Endodermal cell (in vitro differentiated cells): ENCODE measurements around the gene GJD4. TPM values are rescaled to one million over a fixed set of nuclear protein-coding genes. Genes with fewer than 3 reads are reported as not detected.

ENCODE experiments used
- DNase-seq: peaks from one replicate; pipeline ENCODE4 v3.0.0-alpha.2; 2017
- H3K27ac ChIP-seq: 2 replicates; pipeline ENCODE4 v1.5.1; 2013; ENCODE audit warnings: mild to moderate bottlenecking, low read depth, low read length, moderate library complexity
- H3K27me3 ChIP-seq: 2 replicates; pipeline ENCODE4 v1.6.1; 2013; ENCODE audit warnings: mild to moderate bottlenecking, low read length, moderate library complexity; ENCODE audit not compliant: insufficient read depth, control insufficient read depth, poor library complexity, severe bottlenecking
- H3K36me3 ChIP-seq: 2 replicates; pipeline ENCODE4 v1.7.0; 2013; ENCODE audit warnings: mild to moderate bottlenecking, low read length, moderate library complexity; ENCODE audit not compliant: control insufficient read depth, insufficient read depth
- H3K4me1 ChIP-seq: one replicate; pipeline ENCODE4 v1.7.0; 2013; ENCODE audit warnings: low read length; ENCODE audit not compliant: control insufficient read depth, insufficient read depth
- H3K4me3 ChIP-seq: 2 replicates; pipeline ENCODE4 v1.5.1; 2013; ENCODE audit warnings: mild to moderate bottlenecking, low read length, moderate library complexity
- H3K9ac ChIP-seq: 2 replicates; pipeline ENCODE4 v1.6.1; 2013; ENCODE audit warnings: mild to moderate bottlenecking, low read length, moderate library complexity; ENCODE audit not compliant: poor library complexity, severe bottlenecking; ENCODE audit errors: extremely low read depth
- H3K9me3 ChIP-seq: 2 replicates; pipeline ENCODE4 v1.6.1; 2013; ENCODE audit warnings: mild to moderate bottlenecking, low read length, moderate library complexity; ENCODE audit not compliant: control insufficient read depth
- H3K27ac Mint-ChIP-seq: 2 replicates; pipeline ENCODE4 v1.8.0; 2020; ENCODE audit warnings: mixed read lengths
- H3K27me3 Mint-ChIP-seq: 2 replicates; pipeline ENCODE4 v1.8.0; 2021; ENCODE audit warnings: mild to moderate bottlenecking, mixed read lengths; ENCODE audit not compliant: insufficient read depth
- H3K36me3 Mint-ChIP-seq: 2 replicates; pipeline ENCODE4 v1.8.0; 2020; ENCODE audit warnings: low read depth, mixed read lengths
- H3K4me1 Mint-ChIP-seq: 2 replicates; pipeline ENCODE4 v1.8.0; 2020; ENCODE audit warnings: mixed read lengths
- H3K4me3 Mint-ChIP-seq: 2 replicates; pipeline ENCODE4 v1.8.0; 2020; ENCODE audit warnings: mild to moderate bottlenecking, moderate library complexity, mixed read lengths
- H3K9me3 Mint-ChIP-seq: 2 replicates; pipeline ENCODE4 v1.8.0; 2020; ENCODE audit warnings: mild to moderate bottlenecking, mixed read lengths
- CTCF ChIP-seq: fragments of 200-600 bp; sonication (generic); conservative IDR thresholded peaks from 2 replicates; pipeline ENCODE4 v1.5.0; 2021; ENCODE audit warnings: antibody characterized with exemption, mild to moderate bottlenecking
- WGBS, 2 experiments: methylation state at CpG; one replicate each; pipeline versions ENCODE4 v1.1.5 to v1.1.7; 2013; ENCODE audit warnings: missing lambda C conversion rate in 2 of 2, mixed read lengths in 1 of 2; ENCODE audit not compliant: insufficient coverage in 1 of 2, insufficient read length in 1 of 2; 5-methylcytosine and 5-hydroxymethylcytosine counted together
- total RNA-seq, 2 donors: library from RNA; stranded (reverse); fragmentation: NEBNext Ultra II Directional in 1 of 2; extraction: Animal tissue kit (Norgen Biotek cat#: 25700) in 1 of 2; gene quantifications; 2 replicates in 1 of 2; 3 replicates in 1 of 2; pipeline ENCODE4 v1.2.1, GENCODE V29; 2021

The GJD4 gene
- total RNA-seq, 2 donors from 2014 or later, result 0.22 to 0.29 TPM

DNA sequence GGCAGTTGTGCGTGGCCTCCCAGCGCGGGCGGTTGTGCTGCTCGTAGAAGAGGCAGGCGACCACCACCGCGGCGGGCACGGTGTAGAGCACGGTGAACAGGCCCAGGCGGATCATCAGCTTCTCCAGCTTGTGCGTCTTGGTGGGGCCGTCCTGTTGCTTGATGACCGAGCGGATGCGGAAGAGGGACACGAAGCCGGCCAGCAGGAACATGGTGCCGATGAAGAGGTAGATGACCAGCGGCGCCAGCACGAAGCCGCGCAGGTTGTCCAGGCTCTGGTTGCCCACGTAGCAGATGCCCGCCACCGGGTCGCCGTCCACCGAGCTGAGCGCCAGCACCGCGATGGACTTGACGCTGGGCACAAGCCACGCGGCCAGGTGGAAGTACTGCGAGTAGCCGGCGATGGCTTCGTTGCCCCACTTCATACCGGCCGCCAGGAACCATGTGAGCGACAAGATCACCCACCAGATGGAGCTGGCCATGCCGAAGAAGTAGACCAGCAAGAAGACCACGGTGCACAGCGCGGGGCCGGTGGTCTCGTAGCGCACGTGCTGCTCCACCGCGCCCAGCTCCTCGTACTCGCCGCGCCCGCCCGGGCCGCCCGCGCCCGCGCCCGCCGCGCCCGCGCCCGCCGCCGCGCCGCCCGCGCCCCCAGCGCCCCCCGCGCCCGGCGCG lies 34.7 kb downstream of the GJD4 start:
- Mint-ChIP-seq H3K4me3 (peak overlapping the region; percentile 94), H3K9me3 (no peaks in the 10 kb centered on the region), H3K27ac (peak overlapping the region; percentile 89), H3K27me3 (no peaks in the 10 kb centered on the region), H3K4me1 (peaks cover 17% of the 10 kb centered on the region), H3K36me3 (peaks cover 32% of the 10 kb centered on the region)
- Histone ChIP-seq H3K9ac (peak overlapping the region; percentile 47), H3K4me3 (peak overlapping the region; percentile 85), H3K36me3 (peaks cover 16% of the 10 kb centered on the region), H3K27me3 (no peaks in the 10 kb centered on the region), H3K27ac (no peak overlapping the region), H3K4me1 (no peaks in the 10 kb centered on the region), H3K9me3 (no peaks in the 10 kb centered on the region)
- DNase-seq, result peak; percentile 87
- 1 to 6% methylated on average over 13 to 83 of the region's 83 CpGs for WGBS, 2 experiments
- TF ChIP-seq CTCF, result peak; percentile 33

GRCh38 chr10:35640474-35640873 lies 35.3 kb downstream of the GJD4 start:
- Mint-ChIP-seq H3K4me1 (peaks cover 23% of the 10 kb centered on the region), H3K9me3 (no peaks in the 10 kb centered on the region), H3K27ac (peak overlapping the region; percentile 85), H3K36me3 (peaks cover 32% of the 10 kb centered on the region), H3K4me3 (peak overlapping the region; percentile 94), H3K27me3 (no peaks in the 10 kb centered on the region)
- WGBS, 2 experiments, result 0 to 3% methylated on average over 14 to 53 of the region's 53 CpGs
- peak; percentile 87 for DNase-seq
- peak; percentile 62 for TF ChIP-seq CTCF
- peak overlapping the region; percentile 49 for H3K9ac ChIP-seq
- H3K27me3 ChIP-seq, result no peaks in the 10 kb centered on the region
- H3K4me3 ChIP-seq, result peak overlapping the region; percentile 77
- no peaks in the 10 kb centered on the region for H3K4me1 ChIP-seq
- H3K9me3 ChIP-seq, result no peaks in the 10 kb centered on the region
- peaks cover 16% of the 10 kb centered on the region for H3K36me3 ChIP-seq
- no peak overlapping the region for H3K27ac ChIP-seq

DNA sequence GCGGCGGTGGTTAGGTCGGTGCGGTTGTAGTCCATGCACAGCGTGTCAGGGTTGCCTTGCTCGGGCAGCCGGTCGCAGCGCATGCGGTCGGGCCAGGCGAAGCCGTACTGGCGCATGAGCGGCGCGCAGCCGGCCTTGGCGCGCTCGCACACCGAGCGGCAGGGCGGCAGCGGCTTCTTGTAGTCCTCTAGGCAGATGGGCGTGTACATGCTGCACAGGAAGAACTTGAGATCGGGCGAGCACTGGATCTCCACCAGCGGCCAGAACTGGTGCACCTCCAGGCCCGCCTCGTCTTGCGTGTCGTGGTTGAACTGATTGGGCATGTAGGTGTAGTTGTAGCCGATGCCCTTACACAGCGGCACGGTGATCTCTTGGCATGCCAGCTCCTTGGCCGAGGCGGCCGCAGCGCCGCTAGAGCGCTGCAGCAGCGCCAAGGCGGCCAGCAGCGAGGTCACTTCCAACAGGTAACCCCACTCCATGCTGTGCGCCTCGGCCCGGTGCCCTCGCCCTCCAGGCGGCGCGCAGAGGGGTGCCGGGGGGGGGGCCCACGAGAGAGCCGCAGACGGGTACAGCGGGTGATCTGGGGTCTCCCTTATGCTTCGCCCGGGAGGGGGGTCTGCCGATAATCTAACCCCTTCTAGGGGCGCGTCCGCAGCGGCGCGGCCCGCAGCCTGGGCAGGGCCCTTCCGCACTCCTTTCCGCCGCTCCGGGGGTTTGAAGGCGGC lies 36.0 kb downstream of the GJD4 start:
- H3K27me3 ChIP-seq, result no peaks in the 10 kb centered on the region
- Mint-ChIP-seq H3K4me3 (peak overlapping the region; percentile 94), H3K4me1 (peaks cover 23% of the 10 kb centered on the region), H3K27me3 (no peaks in the 10 kb centered on the region), H3K27ac (peak overlapping the region; percentile 82), H3K36me3 (peaks cover 32% of the 10 kb centered on the region), H3K9me3 (no peaks in the 10 kb centered on the region)
- peak; percentile 88 for DNase-seq
- no peaks in the 10 kb centered on the region for H3K9me3 ChIP-seq
- 0% methylated on average over 14 to 72 of the region's 72 CpGs for WGBS, 2 experiments
- no peak for TF ChIP-seq CTCF
- H3K27ac ChIP-seq, result no peak overlapping the region
- H3K36me3 ChIP-seq, result peaks cover 16% of the 10 kb centered on the region
- H3K4me3 ChIP-seq, result peak overlapping the region; percentile 94
- H3K9ac ChIP-seq, result peak overlapping the region; percentile 58
- H3K4me1 ChIP-seq, result no peaks in the 10 kb centered on the region
